ENCODE results near the gene TMEM140. TPM values are rescaled to one million over a fixed set of nuclear protein-coding genes. Genes with fewer than 3 reads are reported as not detected.

Gene TMEM140
- total RNA-seq (10 to 100 TPM; 16.1 to 19.7 TPM), polyA plus RNA-seq (10 to 100 TPM; 17.4 to 35.2 TPM)
- long read RNA-seq, donor 1: 0 reads
- long read RNA-seq, donor 2, partial matches to known transcripts: 0 of 1 reads
- long read RNA-seq, donor 2, other reads (novel, unspliced or antisense): 0 of 1 reads
- long read RNA-seq, donor 3, partial matches to known transcripts: 0 of 2 reads
- long read RNA-seq, donor 3, other reads (novel, unspliced or antisense): 0 of 2 reads
- long read RNA-seq, donor 4, partial matches to known transcripts: 0 of 1 reads
- long read RNA-seq, donor 4, other reads (novel, unspliced or antisense): 0 of 1 reads
- long read RNA-seq, donor 5, partial matches to known transcripts: 0 of 3 reads
- long read RNA-seq, donor 5, other reads (novel, unspliced or antisense): 0 of 3 reads

- WGBS, 2 donors: 6% methylated on average over 13 of the region's 13 CpGs
- peak within 1 kb of the TSS in 1 of 2 donors; percentile 72 for H3K9ac ChIP-seq (ENCODE audit: insufficient read depth in 1 of 2, low read length in 2 of 2)
- peak within 1 kb of the TSS; percentile 92 to 95 for H3K27ac ChIP-seq (ENCODE audit: low read depth in 1 of 2, low read length in 1 of 2)
- peaks cover 0 to 15% (median 11%) of the 10 kb centered on the region in 5 donors for H3K4me1 ChIP-seq (ENCODE audit: control insufficient read depth in 5 of 5, insufficient read depth in 5 of 5, low read length in 5 of 5)
- peak in 2 of 3 donors; percentile 70 to 74 for DNase-seq
- peaks cover 0 to 2% (median 0%) of the 10 kb centered on the region in 4 donors for H3K36me3 ChIP-seq (ENCODE audit: control insufficient read depth in 4 of 4, insufficient read depth in 4 of 4, low read length in 4 of 4)
- peak; percentile 55 for ATAC-seq (ENCODE audit: insufficient read depth, low FRiP score)
- TF ChIP-seq, protein P1, sequence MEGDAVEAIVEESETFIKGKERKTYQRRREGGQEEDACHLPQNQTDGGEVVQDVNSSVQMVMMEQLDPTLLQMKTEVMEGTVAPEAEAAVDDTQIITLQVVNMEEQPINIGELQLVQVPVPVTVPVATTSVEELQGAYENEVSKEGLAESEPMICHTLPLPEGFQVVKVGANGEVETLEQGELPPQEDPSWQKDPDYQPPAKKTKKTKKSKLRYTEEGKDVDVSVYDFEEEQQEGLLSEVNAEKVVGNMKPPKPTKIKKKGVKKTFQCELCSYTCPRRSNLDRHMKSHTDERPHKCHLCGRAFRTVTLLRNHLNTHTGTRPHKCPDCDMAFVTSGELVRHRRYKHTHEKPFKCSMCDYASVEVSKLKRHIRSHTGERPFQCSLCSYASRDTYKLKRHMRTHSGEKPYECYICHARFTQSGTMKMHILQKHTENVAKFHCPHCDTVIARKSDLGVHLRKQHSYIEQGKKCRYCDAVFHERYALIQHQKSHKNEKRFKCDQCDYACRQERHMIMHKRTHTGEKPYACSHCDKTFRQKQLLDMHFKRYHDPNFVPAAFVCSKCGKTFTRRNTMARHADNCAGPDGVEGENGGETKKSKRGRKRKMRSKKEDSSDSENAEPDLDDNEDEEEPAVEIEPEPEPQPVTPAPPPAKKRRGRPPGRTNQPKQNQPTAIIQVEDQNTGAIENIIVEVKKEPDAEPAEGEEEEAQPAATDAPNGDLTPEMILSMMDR (IDR thresholded peaks at IDR 0.05; ENCODE audit: control extremely low read depth, extremely low read depth): no peak
- H3K27me3 ChIP-seq (ENCODE audit: control insufficient read depth in 3 of 3, insufficient read depth in 3 of 3, low read length in 2 of 3): no peaks in the 10 kb centered on the region
- no peaks in the 10 kb centered on the region for H3K9me3 ChIP-seq (ENCODE audit: control insufficient read depth in 4 of 4, insufficient read depth in 3 of 4, low read length in 3 of 4)
- H3K4me3 ChIP-seq: peak within 1 kb of the TSS; percentile 57
These were observed at the start of gene TMEM140 for GRCh38 chr7:135147899-135148721. Gene TMEM140, plus strand, starts transcription at chr7:135148072. Its CDS starts 16,370 bp downstream, at chr7:135164442.

GRCh38 chr7:135098391-135098790 lies 49.5 kb upstream of the TMEM140 start:
- no peak overlapping the region for H3K4me3 ChIP-seq
- TF ChIP-seq, protein P1 (IDR thresholded peaks at IDR 0.05; ENCODE audit: control extremely low read depth, extremely low read depth): no peak
- 49 to 66% methylated on average over 3 of the region's 3 CpGs for WGBS, 2 donors
- H3K9ac ChIP-seq (ENCODE audit: insufficient read depth in 1 of 2, low read length in 2 of 2): no peak overlapping the region
- H3K9me3 ChIP-seq (ENCODE audit: control insufficient read depth in 4 of 4, insufficient read depth in 3 of 4, low read length in 3 of 4): no peaks in the 10 kb centered on the region
- H3K27me3 ChIP-seq (ENCODE audit: control insufficient read depth in 3 of 3, insufficient read depth in 3 of 3, low read length in 2 of 3): no peaks in the 10 kb centered on the region
- DNase-seq (peak in 2 of 3 donors; percentile 30 to 41), ATAC-seq (ENCODE audit: insufficient read depth, low FRiP score) (no peak)
- no peak overlapping the region for H3K27ac ChIP-seq (ENCODE audit: low read depth in 1 of 2, low read length in 1 of 2)
- peaks cover 0 to 3% (median 0%) of the 10 kb centered on the region in 4 donors for H3K36me3 ChIP-seq (ENCODE audit: control insufficient read depth in 4 of 4, insufficient read depth in 4 of 4, low read length in 4 of 4)
- peaks cover 0 to 6% (median 0%) of the 10 kb centered on the region in 5 donors for H3K4me1 ChIP-seq (ENCODE audit: control insufficient read depth in 5 of 5, insufficient read depth in 5 of 5, low read length in 5 of 5)

DNA sequence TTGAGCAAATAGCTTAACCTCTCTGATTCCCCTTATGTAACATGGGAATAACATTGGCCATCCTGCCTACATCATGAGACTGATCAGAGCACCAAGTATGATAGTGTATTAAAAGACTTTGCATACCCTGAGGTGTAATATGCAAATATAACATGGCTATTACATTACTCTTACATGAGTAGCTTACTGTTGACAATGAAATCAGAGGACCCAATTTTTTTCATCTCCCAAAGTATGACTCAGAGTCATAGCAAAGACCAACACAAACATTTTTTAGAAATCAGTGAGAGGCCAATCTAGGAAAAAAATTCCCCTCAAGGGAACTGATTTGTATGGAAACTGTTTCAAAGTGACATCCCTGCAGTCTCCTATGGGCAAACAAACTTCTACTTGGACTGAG lies 47.0 kb upstream of the TMEM140 start:
- Histone ChIP-seq H3K27me3 (ENCODE audit: control insufficient read depth in 3 of 3, insufficient read depth in 3 of 3, low read length in 2 of 3) (no peaks in the 10 kb centered on the region), H3K36me3 (ENCODE audit: control insufficient read depth in 4 of 4, insufficient read depth in 4 of 4, low read length in 4 of 4) (no peaks in the 10 kb centered on the region), H3K4me3 (no peak overlapping the region), H3K4me1 (ENCODE audit: control insufficient read depth in 5 of 5, insufficient read depth in 5 of 5, low read length in 5 of 5) (peaks cover 0 to 3% (median 0%) of the 10 kb centered on the region in 5 donors), H3K9ac (ENCODE audit: insufficient read depth in 1 of 2, low read length in 2 of 2) (no peak overlapping the region), H3K9me3 (ENCODE audit: control insufficient read depth in 4 of 4, insufficient read depth in 3 of 4, low read length in 3 of 4) (no peaks in the 10 kb centered on the region), H3K27ac (ENCODE audit: low read depth in 1 of 2, low read length in 1 of 2) (no peak overlapping the region)
- TF ChIP-seq, protein P1 (IDR thresholded peaks at IDR 0.05; ENCODE audit: control extremely low read depth, extremely low read depth): no peak
- ATAC-seq (ENCODE audit: insufficient read depth, low FRiP score) (no peak), DNase-seq (no peak)

Measured in lung (tissue), 16 donors.